Astrocyte of the spinal cord (primary cell): ENCODE results near the gene SMIM29.
A peak's percentile ranks its signal among the peaks of the same experiment; 100 is the strongest.

Experiments
- DNase-seq: peaks from one replicate; pipeline ENCODE4 v3.0.0; 2011; ENCODE audit warnings: low read depth, low spot score
- H3K4me3 ChIP-seq: 2 replicates; pipeline ENCODE4 v1.5.1; 2011; ENCODE audit warnings: low read depth, mild to moderate bottlenecking, low read length, moderate library complexity
- in situ Hi-C: cut with HindIII; loops from 2 replicates; pipeline ENCODE4 v1.10.0; 2017; ENCODE audit warnings: low sequenced_read_pairs
- TF ChIP-seq, protein P1 (sequence below): IDR thresholded peaks from 2 replicates; pipeline ENCODE4 v1.5.1; 2012; ENCODE audit warnings: low read depth, mild to moderate bottlenecking, low read length, inconsistent platforms

SMIM29 gene

DNA sequence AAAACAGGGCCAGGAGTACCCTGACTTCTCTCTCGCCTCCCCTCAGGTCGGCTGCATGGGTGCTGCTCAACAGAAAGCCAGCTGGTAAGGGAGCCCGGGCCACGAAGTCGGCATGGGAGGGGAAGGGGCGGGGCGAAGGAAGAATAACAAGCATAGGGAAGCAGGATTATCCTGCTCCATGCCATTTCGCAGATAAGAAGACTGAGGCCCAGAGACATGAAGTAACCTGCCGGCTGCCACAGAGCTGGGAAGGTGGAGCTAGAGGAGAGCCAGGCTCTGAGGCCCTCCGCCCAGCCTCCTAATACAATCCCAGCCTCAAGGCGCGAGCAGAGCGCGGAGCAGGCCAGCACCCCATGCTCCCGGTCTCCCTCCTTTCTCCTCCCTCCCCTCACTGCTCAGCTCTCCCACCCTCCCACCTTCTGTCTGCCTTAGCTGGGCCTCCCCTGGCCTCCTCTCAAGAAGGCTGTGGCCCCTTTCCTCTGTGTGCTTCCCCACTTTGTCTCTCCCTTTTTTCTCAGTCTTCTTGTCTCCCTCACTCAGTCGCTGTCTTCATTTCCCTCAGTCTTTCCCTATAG lies 25.3 kb downstream of the SMIM29 start:
- no peak for DNase-seq
- in situ Hi-C loops, result no loop called here
- TF ChIP-seq, protein P1, sequence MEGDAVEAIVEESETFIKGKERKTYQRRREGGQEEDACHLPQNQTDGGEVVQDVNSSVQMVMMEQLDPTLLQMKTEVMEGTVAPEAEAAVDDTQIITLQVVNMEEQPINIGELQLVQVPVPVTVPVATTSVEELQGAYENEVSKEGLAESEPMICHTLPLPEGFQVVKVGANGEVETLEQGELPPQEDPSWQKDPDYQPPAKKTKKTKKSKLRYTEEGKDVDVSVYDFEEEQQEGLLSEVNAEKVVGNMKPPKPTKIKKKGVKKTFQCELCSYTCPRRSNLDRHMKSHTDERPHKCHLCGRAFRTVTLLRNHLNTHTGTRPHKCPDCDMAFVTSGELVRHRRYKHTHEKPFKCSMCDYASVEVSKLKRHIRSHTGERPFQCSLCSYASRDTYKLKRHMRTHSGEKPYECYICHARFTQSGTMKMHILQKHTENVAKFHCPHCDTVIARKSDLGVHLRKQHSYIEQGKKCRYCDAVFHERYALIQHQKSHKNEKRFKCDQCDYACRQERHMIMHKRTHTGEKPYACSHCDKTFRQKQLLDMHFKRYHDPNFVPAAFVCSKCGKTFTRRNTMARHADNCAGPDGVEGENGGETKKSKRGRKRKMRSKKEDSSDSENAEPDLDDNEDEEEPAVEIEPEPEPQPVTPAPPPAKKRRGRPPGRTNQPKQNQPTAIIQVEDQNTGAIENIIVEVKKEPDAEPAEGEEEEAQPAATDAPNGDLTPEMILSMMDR, result no peak
- peak overlapping the region; percentile 2 for H3K4me3 ChIP-seq

- in situ Hi-C loops, result no loop called here
- TF ChIP-seq, protein P1, result no peak
- H3K4me3 ChIP-seq, result no peak overlapping the region
- no peak for DNase-seq
Observed at GRCh38 chr6:34218691-34219090, 30.1 kb downstream of the SMIM29 start.

GRCh38 chr6:34213772-34214171 lies 35.0 kb downstream of the SMIM29 start:
- H3K4me3 ChIP-seq, result no peak overlapping the region
- in situ Hi-C loops, result no loop called here
- DNase-seq, result no peak
- TF ChIP-seq, protein P1, result no peak

DNA sequence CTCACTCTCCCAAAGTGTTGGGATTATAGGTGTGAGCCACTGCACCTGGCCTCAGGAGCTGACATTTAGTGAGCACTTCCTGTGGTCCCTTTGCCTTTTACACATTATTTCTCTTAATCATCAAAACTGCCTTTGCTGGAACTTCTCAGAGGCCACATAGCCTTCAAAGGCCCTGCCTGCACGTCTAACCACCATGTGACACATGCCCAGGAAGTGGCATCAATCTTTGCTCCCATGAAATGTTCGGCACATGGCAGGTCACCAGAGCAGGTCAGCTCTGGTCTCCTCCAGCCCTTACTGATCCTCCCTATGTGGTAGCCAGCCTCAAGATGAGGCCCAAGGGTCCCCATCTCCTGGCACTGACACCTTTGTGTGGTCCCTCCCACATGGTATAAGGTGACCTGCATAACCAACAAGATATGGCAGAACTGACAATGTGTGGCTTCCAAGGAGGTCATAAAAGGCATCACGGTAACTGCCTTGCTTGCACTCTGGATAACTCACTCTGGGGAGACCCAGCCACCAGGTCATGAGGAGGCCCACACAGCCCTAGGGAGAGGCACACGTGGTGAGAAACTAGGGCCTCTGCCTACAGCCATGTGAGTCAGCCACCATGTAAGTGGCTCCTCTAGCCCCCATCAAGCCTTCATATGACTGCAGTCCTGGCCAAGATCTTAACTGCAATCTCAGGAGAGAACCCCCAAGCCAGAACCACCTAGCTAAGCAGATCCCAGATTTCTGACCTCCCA lies 40.9 kb downstream of the SMIM29 start:
- H3K4me3 ChIP-seq, result no peak overlapping the region
- TF ChIP-seq, protein P1, result no peak
- in situ Hi-C loops, result no loop called here
- no peak for DNase-seq

- TF ChIP-seq, protein P1, result no peak
- no peak for DNase-seq
- no peak overlapping the region for H3K4me3 ChIP-seq
- in situ Hi-C loops, result no loop called here
Observed at GRCh38 chr6:34206726-34207125, 42.1 kb downstream of the SMIM29 start.

DNA sequence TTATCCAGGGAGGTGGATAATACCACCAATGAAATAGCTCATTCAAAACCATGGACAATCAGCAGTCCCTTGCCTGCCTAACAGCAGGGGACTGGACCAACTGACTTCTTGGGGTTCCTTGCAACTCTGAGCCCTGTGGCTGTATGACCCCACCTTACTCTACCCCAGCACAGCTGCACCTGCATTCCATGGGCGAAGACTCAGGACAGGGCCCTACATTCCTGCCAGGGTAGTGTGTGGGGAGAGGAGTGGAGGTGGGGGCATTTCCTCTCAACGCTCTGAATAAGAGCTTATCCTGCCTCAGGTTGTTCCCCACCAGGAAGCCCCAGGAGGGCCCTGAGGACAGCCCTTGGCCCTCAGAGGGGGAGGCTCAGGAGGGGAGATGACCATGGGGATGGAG lies 42.9 kb downstream of the SMIM29 start:
- DNase-seq, result no peak
- TF ChIP-seq, protein P1, result no peak
- in situ Hi-C loops, result no loop called here
- no peak overlapping the region for H3K4me3 ChIP-seq
